B cell (primary cell): ENCODE results near the gene RPP25L. TPM values are rescaled to one million over a fixed set of nuclear protein-coding genes. Genes with fewer than 3 reads are reported as not detected.

Experiments
- ATAC-seq: fragments of 200-7000 bp; cut with Tn5 transposase; one replicate; pipeline ENCODE4 v1.10.0; 2021; ENCODE audit warnings: low read depth, mild to moderate bottlenecking, moderate number of reproducible peaks, moderate library complexity
- CTCF ChIA-PET: fragments of 350-600 bp; sonication (Branson Sonifier 250); formaldehyde crosslinking; loops from one replicate; lab custom pipeline; 2021; ENCODE audit warnings: antibody characterized with exemption, inconsistent platforms; lab: Charles Lee
- POLR2A ChIA-PET: fragments of 350-600 bp; sonication (Branson Sonifier 250); formaldehyde crosslinking; loops from one replicate; lab custom pipeline; 2021; ENCODE audit warnings: antibody characterized with exemption; lab: Charles Lee
- DNase-seq: peaks from one replicate; pipeline ENCODE4 v3.0.0; 2013
- H2AFZ ChIP-seq: 2 replicates; pipeline ENCODE4 v1.6.1; 2012; ENCODE audit warnings: mild to moderate bottlenecking, low read depth, low read length; ENCODE audit not compliant: insufficient read depth, poor library complexity, severe bottlenecking
- H3K27ac ChIP-seq, 2 donors: 1 replicate in 1 of 2; 2 replicates in 1 of 2; pipeline ENCODE4 v1.5.1; 2012 to 2013; ENCODE audit warnings: low read length in 2 of 2, mild to moderate bottlenecking in 2 of 2, moderate library complexity in 1 of 2
- H3K27me3 ChIP-seq, 4 experiments: fragments of 200-600 bp in 1 of 4; sonication (generic) in 1 of 4; replicated peaks in 1 of 4; 1 replicate in 2 of 4; 2 replicates in 2 of 4; pipeline versions ENCODE4 v1.6.1 to v1.7.0; 2013 to 2016; ENCODE audit warnings: low read length in 3 of 4, mild to moderate bottlenecking in 2 of 4, mixed read lengths in 1 of 4, moderate library complexity in 1 of 4; ENCODE audit not compliant: insufficient read depth in 4 of 4, control insufficient read depth in 3 of 4; ENCODE audit errors: control extremely low read depth in 1 of 4
- H3K36me3 ChIP-seq, 2 experiments: replicated peaks in 1 of 2; 1 replicate in 1 of 2; 2 replicates in 1 of 2; pipeline versions ENCODE4 v1.6.1 to v1.7.1; 2013; ENCODE audit warnings: low read length in 1 of 2; ENCODE audit not compliant: insufficient read depth in 2 of 2, control insufficient read depth in 1 of 2; ENCODE audit errors: control extremely low read depth in 1 of 2, extremely low read depth in 1 of 2
- H3K4me1 ChIP-seq, 2 donors: fragments of 200-600 bp in 1 of 2; sonication (generic) in 1 of 2; 1 replicate in 1 of 2; 2 replicates in 1 of 2; pipeline versions ENCODE4 v1.5.1 to v1.6.1; 2013 to 2017; ENCODE audit warnings: low read length in 2 of 2; ENCODE audit not compliant: control insufficient read depth in 2 of 2, insufficient read depth in 2 of 2
- H3K4me2 ChIP-seq: replicated peaks from 2 replicates; pipeline ENCODE3; 2012; ENCODE audit warnings: mild to moderate bottlenecking, low read depth, low read length; ENCODE audit not compliant: poor library complexity, severe bottlenecking
- H3K4me3 ChIP-seq, 5 experiments: fragments of 200-600 bp in 1 of 5; sonication (generic) in 1 of 5; 1 replicate in 3 of 5; 2 replicates in 2 of 5; pipeline versions ENCODE4 v1.5.1 to v1.7.0; 2011 to 2016; ENCODE audit warnings: low read length in 4 of 5, mild to moderate bottlenecking in 4 of 5, low read depth in 2 of 5, control low read depth in 1 of 5, moderate library complexity in 1 of 5; ENCODE audit not compliant: insufficient read depth in 1 of 5; ENCODE audit errors: control extremely low read depth in 1 of 5, extremely low read depth in 1 of 5
- H3K79me2 ChIP-seq: fragments of 200-600 bp; sonication (generic); one replicate; pipeline ENCODE4 v1.6.0; 2016; ENCODE audit warnings: low read length; ENCODE audit not compliant: control insufficient read depth, insufficient read depth
- H3K9ac ChIP-seq: fragments of 200-600 bp; sonication (generic); 2 replicates; pipeline ENCODE4 v1.6.1; 2017; ENCODE audit warnings: mild to moderate bottlenecking, low read length, moderate library complexity
- H3K9me3 ChIP-seq, 3 donors: one replicate each; pipeline versions ENCODE4 v1.6.1 to v1.7.1; 2013; ENCODE audit warnings: low read length in 2 of 3; ENCODE audit not compliant: control insufficient read depth in 2 of 3, insufficient read depth in 1 of 3; ENCODE audit errors: control extremely low read depth in 1 of 3
- H4K20me1 ChIP-seq: 2 replicates; pipeline ENCODE4 v1.6.0; 2012; ENCODE audit warnings: mild to moderate bottlenecking, low read length; ENCODE audit not compliant: insufficient read depth, control insufficient read depth, poor library complexity, severe bottlenecking
- H3K27ac Mint-ChIP-seq: one replicate; pipeline ENCODE4 v1.8.0; 2021; ENCODE audit warnings: mixed read lengths
- H3K27me3 Mint-ChIP-seq: one replicate; pipeline ENCODE4 v1.8.0; 2021; ENCODE audit warnings: mixed read lengths
- H3K4me1 Mint-ChIP-seq: one replicate; pipeline ENCODE4 v1.8.0; 2021; ENCODE audit warnings: mixed read lengths
- H3K4me3 Mint-ChIP-seq: one replicate; pipeline ENCODE4 v1.8.0; 2021; ENCODE audit warnings: mixed read lengths
- H3K9me3 Mint-ChIP-seq: one replicate; pipeline ENCODE4 v1.8.0; 2022; ENCODE audit warnings: mixed read lengths; ENCODE audit not compliant: insufficient read depth
- CTCF ChIP-seq: fragments of 200-600 bp; IDR thresholded peaks from one replicate; pipeline ENCODE4 v1.8.0; 2022; ENCODE audit warnings: antibody characterized with exemption, mild to moderate bottlenecking
- EZH2 ChIP-seq: IDR thresholded peaks from 2 replicates; pipeline ENCODE4 v1.6.1; 2012; ENCODE audit warnings: borderline replicate concordance, low read depth, mild to moderate bottlenecking, moderate library complexity, low read length; ENCODE audit not compliant: insufficient read depth, poor library complexity, severe bottlenecking
- WGBS: methylation state at CpG from one replicate; pipeline ENCODE4 v1.1.5; 2013; ENCODE audit warnings: missing lambda C conversion rate; ENCODE audit not compliant: insufficient coverage; 5-methylcytosine and 5-hydroxymethylcytosine counted together
- intact Hi-C: fragments of 100-400 bp; cut with micrococcal nuclease; formaldehyde crosslinking; loops from one replicate; pipeline ENCODE4 v1.10.0; 2022
- polyA plus RNA-seq: library from polyadenylated mRNA; depleted of rRNA; stranded (reverse); fragments of >200 nt; gene quantifications from 2 replicates; pipeline ENCODE4 v1.2.3, GENCODE V29; 2012
- total RNA-seq, 2 donors: library from RNA; stranded (reverse); fragments of 120-200 nt in 1 of 2; gene quantifications; 1 replicate in 1 of 2; 2 replicates in 1 of 2; pipeline versions ENCODE4 v1.2.3 to v1.2.4, GENCODE V29; 2013 to 2022

RPP25L gene
- total and polyA plus RNA-seq, 2 donors (not counting 1 experiment from before 2014, with no cell fraction given), result 20.2 to 27.0 TPM

- no peak for ATAC-seq
- intact Hi-C loops, result no loop called here
- no peak for DNase-seq
- Mint-ChIP-seq H3K9me3 (no peaks in the 10 kb centered on the region), H3K4me1 (peaks cover 12% of the 10 kb centered on the region), H3K27me3 (peaks cover 64% of the 10 kb centered on the region), H3K4me3 (no peak overlapping the region), H3K27ac (no peak overlapping the region)
- peaks cover 0 to 12% (median 0%) of the 10 kb centered on the region in 3 donors for H3K9me3 ChIP-seq
- POLR2A ChIA-PET, result no interaction called here
- H3K4me1 ChIP-seq, result peaks cover 7 to 15% of the 10 kb centered on the region in 2 donors
- H4K20me1 ChIP-seq, result no peaks in the 10 kb centered on the region
- peaks cover 0 to 64% (median 28%) of the 10 kb centered on the region in 4 experiments for H3K27me3 ChIP-seq
- 73% methylated on average over 15 of the region's 21 CpGs for WGBS
- no peak overlapping the region for H3K9ac ChIP-seq
- TF ChIP-seq CTCF, result no peak
- no peak for TF ChIP-seq EZH2
- no peaks in the 10 kb centered on the region for H3K36me3 ChIP-seq
- no peak overlapping the region for H2AFZ ChIP-seq
- H3K27ac ChIP-seq, result no peak overlapping the region
- H3K4me3 ChIP-seq, result no peak overlapping the region
- no peaks in the 10 kb centered on the region for H3K79me2 ChIP-seq
- CTCF ChIA-PET, result no interaction called here
- no peak overlapping the region for H3K4me2 ChIP-seq
These were observed 35.9 kb downstream of the RPP25L start for GRCh38 chr9:34575862-34576596.

GRCh38 chr9:34575241-34575640 is 36.7 kb downstream of the RPP25L start:
- no peaks in the 10 kb centered on the region for H3K79me2 ChIP-seq
- H2AFZ ChIP-seq, result no peak overlapping the region
- no peaks in the 10 kb centered on the region for H4K20me1 ChIP-seq
- TF ChIP-seq EZH2 (no peak), CTCF (no peak)
- H3K36me3 ChIP-seq, result no peaks in the 10 kb centered on the region
- peaks cover 0 to 9% (median 0%) of the 10 kb centered on the region in 3 donors for H3K9me3 ChIP-seq
- H3K4me3 ChIP-seq, result no peak overlapping the region
- peaks cover 7 to 15% of the 10 kb centered on the region in 2 donors for H3K4me1 ChIP-seq
- no peaks in the 10 kb centered on the region for H3K9me3 Mint-ChIP-seq
- ChIA-PET POLR2A (no interaction called here), CTCF (no interaction called here)
- no peak overlapping the region for H3K27ac Mint-ChIP-seq
- H3K9ac ChIP-seq, result no peak overlapping the region
- H3K4me2 ChIP-seq, result no peak overlapping the region
- H3K4me3 Mint-ChIP-seq, result no peak overlapping the region
- peaks cover 12% of the 10 kb centered on the region for H3K4me1 Mint-ChIP-seq
- WGBS, result 59% methylated on average over 3 of the region's 8 CpGs
- DNase-seq, result no peak
- peaks cover 61% of the 10 kb centered on the region for H3K27me3 Mint-ChIP-seq
- H3K27ac ChIP-seq, result no peak overlapping the region
- no peak for ATAC-seq
- peaks cover 0 to 58% (median 25%) of the 10 kb centered on the region in 4 experiments for H3K27me3 ChIP-seq
- intact Hi-C loops, result no loop called here
